Endothelial cell of umbilical vein (primary cell): ENCODE measurements around the gene KIF6. TPM values are rescaled to one million over a fixed set of nuclear protein-coding genes. Genes with fewer than 3 reads are reported as not detected.

ENCODE experiments used
- BruUV-seq: library from RNA; stranded (reverse); fragments of 400-500 nt; replicated peaks from 2 replicates; lab custom pipeline; 2021; lab: Mats Ljungman, UMichigan
- CTCF ChIA-PET: fragments of 300-600, 350-600 bp; sonication (Branson Sonifier 250); formaldehyde crosslinking; loops from one replicate; lab custom pipeline; 2021; ENCODE audit warnings: antibody characterized with exemption, inconsistent platforms; lab: Charles Lee
- POLR2A ChIA-PET: fragments of 300-600, 350-600 bp; sonication (Branson Sonifier 250); formaldehyde crosslinking; loops from one replicate; lab custom pipeline; 2021; ENCODE audit warnings: antibody characterized with exemption, inconsistent platforms; lab: Charles Lee
- DNase-seq: peaks from one replicate; pipeline ENCODE4 v3.0.0-alpha.2; 2011; ENCODE audit warnings: low read depth, low spot score
- FAIRE-seq: peaks from 2 replicates; lab custom pipeline; 2011; peaks lifted over from hg19 to GRCh38; lab: Jason Lieb, UNC
- H2AFZ ChIP-seq: 2 replicates; pipeline ENCODE4 v1.6.0; 2012; ENCODE audit warnings: low read depth, low read length, control low read depth, inconsistent platforms
- H3K27ac ChIP-seq: 2 replicates; pipeline ENCODE4 v1.5.1; 2011; ENCODE audit warnings: low read depth, mild to moderate bottlenecking, control low read depth, low read length, moderate library complexity; ENCODE audit not compliant: insufficient read depth
- H3K27me3 ChIP-seq, 2 experiments: 2 replicates each; pipeline versions ENCODE4 v1.6.0 to v1.6.1; 2011; ENCODE audit warnings: low read length in 2 of 2, mixed read lengths in 1 of 2; ENCODE audit not compliant: control insufficient read depth in 2 of 2, insufficient read depth in 2 of 2
- H3K36me3 ChIP-seq, 2 experiments: 2 replicates in 1 of 2; 3 replicates in 1 of 2; pipeline ENCODE4 v1.5.1; 2011; ENCODE audit warnings: low read length in 2 of 2, mild to moderate bottlenecking in 1 of 2, moderate library complexity in 1 of 2; ENCODE audit not compliant: control insufficient read depth in 2 of 2, insufficient read depth in 2 of 2; ENCODE audit errors: extremely low read depth in 1 of 2
- H3K4me1 ChIP-seq: 3 replicates; pipeline ENCODE4 v1.5.1; 2011; ENCODE audit warnings: mild to moderate bottlenecking, low read length; ENCODE audit not compliant: control insufficient read depth, insufficient read depth; ENCODE audit errors: extremely low read depth
- H3K4me2 ChIP-seq: 2 replicates; pipeline ENCODE4 v1.6.1; 2011; ENCODE audit warnings: low read length, control low read depth, mixed read lengths; ENCODE audit not compliant: insufficient read depth
- H3K4me3 ChIP-seq, 3 experiments: fragments of 200-600 bp in 1 of 3; sonication (generic), shearing (Covaris generic) in 1 of 3; replicated peaks in 1 of 3; 2 replicates each; pipeline ENCODE4 v1.5.1; 2011 to 2016; ENCODE audit warnings: control low read depth in 3 of 3, low read length in 3 of 3, mild to moderate bottlenecking in 2 of 3, inconsistent platforms in 1 of 3, low read depth in 1 of 3, moderate library complexity in 1 of 3; ENCODE audit not compliant: insufficient read depth in 1 of 3
- H3K79me2 ChIP-seq: 2 replicates; pipeline ENCODE4 v1.6.0; 2012; ENCODE audit warnings: low read length, inconsistent platforms; ENCODE audit not compliant: control insufficient read depth, insufficient read depth
- H3K9ac ChIP-seq: replicated peaks from 2 replicates; pipeline ENCODE3; 2011; ENCODE audit warnings: low read length, control low read depth; ENCODE audit not compliant: insufficient read depth; ENCODE audit errors: extremely low read depth
- H3K9me1 ChIP-seq: replicated peaks from 3 replicates; pipeline ENCODE4 v1.6.0; 2011; ENCODE audit warnings: mild to moderate bottlenecking, low read length; ENCODE audit not compliant: control insufficient read depth, insufficient read depth; ENCODE audit errors: extremely low read depth
- H3K9me3 ChIP-seq: replicated peaks from 2 replicates; pipeline ENCODE4 v1.5.1; 2012; ENCODE audit warnings: low read length, inconsistent platforms; ENCODE audit not compliant: control insufficient read depth, insufficient read depth
- H4K20me1 ChIP-seq: replicated peaks from 2 replicates; pipeline ENCODE3; 2011; ENCODE audit warnings: mild to moderate bottlenecking, low read length; ENCODE audit not compliant: control insufficient read depth, insufficient read depth; ENCODE audit errors: extremely low read depth
- EZH2 ChIP-seq: IDR thresholded peaks from 2 replicates; pipeline ENCODE4 v1.6.1; 2012; ENCODE audit warnings: borderline replicate concordance, low read depth, mild to moderate bottlenecking, moderate library complexity, low read length, inconsistent platforms; ENCODE audit not compliant: severe bottlenecking
- FOS ChIP-seq: IDR thresholded peaks from 2 replicates; pipeline ENCODE4 v1.6.1; 2011; ENCODE audit warnings: mild to moderate bottlenecking, low read length, moderate library complexity, borderline replicate concordance; ENCODE audit not compliant: insufficient read depth
- GATA2 ChIP-seq: IDR thresholded peaks from 2 replicates; pipeline ENCODE4 v1.7.0; 2011; ENCODE audit warnings: low read depth, mild to moderate bottlenecking, moderate library complexity, mixed read lengths, low read length; ENCODE audit not compliant: insufficient read length, insufficient read depth
- JUN ChIP-seq: IDR thresholded peaks from 2 replicates; pipeline ENCODE4 v1.6.1; 2011; ENCODE audit warnings: borderline replicate concordance, low read depth; ENCODE audit not compliant: insufficient read length, insufficient read depth
- MYC ChIP-seq: IDR thresholded peaks from one replicate; pipeline ENCODE4 v1.6.1; 2011; ENCODE audit warnings: mild to moderate bottlenecking, low read depth, low read length
- POLR2A ChIP-seq: IDR thresholded peaks from 2 replicates; pipeline ENCODE4 v1.6.1; 2012; ENCODE audit warnings: low read depth, mild to moderate bottlenecking, control low read depth, low read length
- POLR2AphosphoS5 ChIP-seq: IDR thresholded peaks from 2 replicates; pipeline ENCODE4 v1.6.1; 2012; ENCODE audit warnings: low read depth, mild to moderate bottlenecking, control low read depth, low read length, moderate library complexity; ENCODE audit not compliant: insufficient read depth
- dilution Hi-C: fragments of 300-500 bp; cut with MboI; formaldehyde crosslinking; loops from one replicate; pipeline ENCODE4 v1.15.0; 2019; ENCODE audit warnings: low sequenced_read_pairs; ENCODE audit not compliant: extremely low pct_ligation_motif_present
- intact Hi-C: fragments of 100-400 bp; cut with micrococcal nuclease; formaldehyde crosslinking; loops from one replicate; pipeline ENCODE4 v1.10.0; 2022
- polyA plus RNA-seq, 4 experiments: library from polyadenylated mRNA; depleted of rRNA in 3 of 4; stranded (reverse) in 3 of 4; unstranded in 1 of 4; fragments of >200 nt; gene quantifications; 2 replicates each; pipeline versions ENCODE4 v1.2.1 to v1.2.3, GENCODE V29; 2011 to 2012; ENCODE audit warnings: missing spikeins in 1 of 4
- total RNA-seq: library from RNA; stranded (reverse); gene quantifications from 2 replicates; pipeline ENCODE4 v1.2.3, GENCODE V29; 2021
- TF ChIP-seq, protein P1 (sequence below), 2 donors: IDR thresholded peaks; 1 replicate in 1 of 2; 2 replicates in 1 of 2; pipeline ENCODE4 v1.5.1; 2011; ENCODE audit warnings: low read length in 2 of 2, mild to moderate bottlenecking in 2 of 2, moderate library complexity in 2 of 2, control low read depth in 1 of 2, inconsistent platforms in 1 of 2, low read depth in 1 of 2; ENCODE audit not compliant: insufficient read depth in 1 of 2; ENCODE audit errors: extremely low read depth in 1 of 2
- TF ChIP-seq, protein P2 (sequence below): IDR thresholded peaks from 2 replicates; pipeline ENCODE4 v1.6.1; 2011; ENCODE audit not compliant: insufficient read depth, insufficient read length

Gene KIF6
- total and polyA plus RNA-seq, 2 donors (not counting 3 experiments of a cell fraction or from before 2014, with no cell fraction given): not detected

GRCh38 chr6:39685938-39686337 is 39.3 kb downstream of the KIF6 start:
- BruUV-seq: no TSS peak
- CTCF ChIA-PET: interaction anchor here (1.1 kb wide), 1 partner anchor 11 kb away, joined by 3 read pairs; no protein-coding TSS in a partner anchor

DNA sequence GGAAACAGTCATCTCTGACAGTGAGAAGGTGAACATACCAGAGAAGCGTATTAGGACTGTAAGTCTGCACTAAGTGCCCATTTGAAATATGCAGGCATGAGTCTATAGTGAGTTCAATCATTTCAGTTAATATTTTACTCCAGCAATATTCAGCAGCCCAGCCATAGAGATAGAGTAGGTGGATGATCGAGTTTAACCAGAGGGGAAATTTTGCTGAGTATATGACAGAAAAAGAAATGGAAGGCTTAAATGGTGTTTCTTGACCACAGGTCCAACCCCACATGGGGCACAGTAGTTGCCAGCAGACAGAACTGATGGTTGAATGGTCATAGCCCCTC is 39.8 kb downstream of the KIF6 start:
- H3K9me3 ChIP-seq: no peaks in the 10 kb centered on the region
- H4K20me1 ChIP-seq: no peaks in the 10 kb centered on the region
- TF ChIP-seq EZH2 (no peak), JUN (no peak), POLR2A (no peak), GATA2 (no peak), FOS (no peak), POLR2AphosphoS5 (no peak), MYC (no peak)
- TF ChIP-seq, protein P1, sequence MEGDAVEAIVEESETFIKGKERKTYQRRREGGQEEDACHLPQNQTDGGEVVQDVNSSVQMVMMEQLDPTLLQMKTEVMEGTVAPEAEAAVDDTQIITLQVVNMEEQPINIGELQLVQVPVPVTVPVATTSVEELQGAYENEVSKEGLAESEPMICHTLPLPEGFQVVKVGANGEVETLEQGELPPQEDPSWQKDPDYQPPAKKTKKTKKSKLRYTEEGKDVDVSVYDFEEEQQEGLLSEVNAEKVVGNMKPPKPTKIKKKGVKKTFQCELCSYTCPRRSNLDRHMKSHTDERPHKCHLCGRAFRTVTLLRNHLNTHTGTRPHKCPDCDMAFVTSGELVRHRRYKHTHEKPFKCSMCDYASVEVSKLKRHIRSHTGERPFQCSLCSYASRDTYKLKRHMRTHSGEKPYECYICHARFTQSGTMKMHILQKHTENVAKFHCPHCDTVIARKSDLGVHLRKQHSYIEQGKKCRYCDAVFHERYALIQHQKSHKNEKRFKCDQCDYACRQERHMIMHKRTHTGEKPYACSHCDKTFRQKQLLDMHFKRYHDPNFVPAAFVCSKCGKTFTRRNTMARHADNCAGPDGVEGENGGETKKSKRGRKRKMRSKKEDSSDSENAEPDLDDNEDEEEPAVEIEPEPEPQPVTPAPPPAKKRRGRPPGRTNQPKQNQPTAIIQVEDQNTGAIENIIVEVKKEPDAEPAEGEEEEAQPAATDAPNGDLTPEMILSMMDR (IDR thresholded peaks at IDR 0.05; ENCODE audit: extremely low read depth in 1 of 2, insufficient read depth in 1 of 2, low read depth in 1 of 2, low read length in 2 of 2): no peak
- TF ChIP-seq, protein P2, sequence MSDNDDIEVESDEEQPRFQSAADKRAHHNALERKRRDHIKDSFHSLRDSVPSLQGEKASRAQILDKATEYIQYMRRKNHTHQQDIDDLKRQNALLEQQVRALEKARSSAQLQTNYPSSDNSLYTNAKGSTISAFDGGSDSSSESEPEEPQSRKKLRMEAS: no peak
- no peak for DNase-seq
- no peaks in the 10 kb centered on the region for H3K4me1 ChIP-seq
- no peak for FAIRE-seq
- H3K27ac ChIP-seq: no peak overlapping the region
- H2AFZ ChIP-seq: no peak overlapping the region
- no peaks in the 10 kb centered on the region for H3K9me1 ChIP-seq
- no peak overlapping the region for H3K4me3 ChIP-seq
- H3K27me3 ChIP-seq: no peaks in the 10 kb centered on the region
- dilution Hi-C loops: no loop called here
- no peaks in the 10 kb centered on the region for H3K79me2 ChIP-seq
- BruUV-seq: no TSS peak
- H3K36me3 ChIP-seq: no peaks in the 10 kb centered on the region
- H3K9ac ChIP-seq: no peak overlapping the region
- ChIA-PET POLR2A (no interaction called here), CTCF (no interaction called here)
- no peak overlapping the region for H3K4me2 ChIP-seq
- intact Hi-C loops: no loop called here

More at GRCh38 chr6:39685938-39686337, 39.3 kb downstream of the KIF6 start:
- no peak overlapping the region for H3K4me2 ChIP-seq
- POLR2A ChIA-PET: no interaction called here
- no peak overlapping the region for H3K9ac ChIP-seq
- H3K27me3 ChIP-seq: no peaks in the 10 kb centered on the region
- TF ChIP-seq, protein P1 (IDR thresholded peaks at IDR 0.05; ENCODE audit: extremely low read depth in 1 of 2, insufficient read depth in 1 of 2, low read depth in 1 of 2, low read length in 2 of 2): no peak
- TF ChIP-seq GATA2 (no peak), FOS (no peak), JUN (no peak), MYC (no peak), POLR2A (no peak), POLR2AphosphoS5 (no peak)
- intact Hi-C loops: no loop called here
- no peaks in the 10 kb centered on the region for H3K9me3 ChIP-seq
- H3K79me2 ChIP-seq: no peaks in the 10 kb centered on the region
- no peaks in the 10 kb centered on the region for H4K20me1 ChIP-seq
- DNase-seq (no peak), FAIRE-seq (no peak)
- H3K36me3 ChIP-seq: no peaks in the 10 kb centered on the region
- no peaks in the 10 kb centered on the region for H3K4me1 ChIP-seq
- H3K4me3 ChIP-seq: no peak overlapping the region
- no peak overlapping the region for H3K27ac ChIP-seq
- H2AFZ ChIP-seq: no peak overlapping the region
- H3K9me1 ChIP-seq: no peaks in the 10 kb centered on the region
- dilution Hi-C loops: no loop called here
